SU-DHL-6 (cell line): ENCODE measurements around the gene CSNK1A1.

Experiments used
- H2AFZ ChIP-seq: fragments of 200-600 bp; sonication (generic); 2 replicates; pipeline ENCODE4 v1.6.1; 2014; ENCODE audit warnings: low read depth, mild to moderate bottlenecking, moderate library complexity, mixed read lengths, antibody characterized with exemption, low read length; ENCODE audit not compliant: severe bottlenecking
- H3F3A ChIP-seq: fragments of 200-600 bp; shearing (Covaris generic); 2 replicates; pipeline ENCODE4 v1.6.0; 2016; ENCODE audit warnings: antibody characterized with exemption, mild to moderate bottlenecking; ENCODE audit not compliant: insufficient read depth
- H3K27ac ChIP-seq: fragments of 200-600 bp; sonication (generic); 2 replicates; pipeline ENCODE4 v1.5.1; 2016; ENCODE audit warnings: low read depth, mild to moderate bottlenecking, low read length, moderate library complexity, mixed read lengths
- H3K27me3 ChIP-seq: fragments of 200-600 bp; sonication (generic), shearing (Covaris generic); 2 replicates; pipeline ENCODE4 v1.6.0; 2014; ENCODE audit warnings: mild to moderate bottlenecking, low read length
- H3K36me3 ChIP-seq: fragments of 200-600 bp; sonication (generic); 2 replicates; pipeline ENCODE4 v1.6.1; 2014; ENCODE audit warnings: mild to moderate bottlenecking, low read length, mixed read lengths
- H3K4me2 ChIP-seq: fragments of 300-600, 200-600 bp; shearing (Covaris generic), sonication (generic); 2 replicates; pipeline ENCODE4 v1.6.0; 2014; ENCODE audit warnings: low read length, low read depth, mild to moderate bottlenecking; ENCODE audit not compliant: poor library complexity, severe bottlenecking
- H3K4me3 ChIP-seq: fragments of 200-600 bp; sonication (generic); 2 replicates; pipeline ENCODE4 v1.5.1; 2014; ENCODE audit warnings: antibody characterized with exemption, low read length, mild to moderate bottlenecking, mixed read lengths; ENCODE audit not compliant: insufficient read depth, poor library complexity, severe bottlenecking
- H3K79me2 ChIP-seq: fragments of 200-600 bp; sonication (generic); 2 replicates; pipeline ENCODE4 v1.6.1; 2014; ENCODE audit warnings: mild to moderate bottlenecking, low read length, moderate library complexity; ENCODE audit not compliant: insufficient read depth
- H3K9ac ChIP-seq: fragments of 200-600 bp; sonication (generic); 2 replicates; pipeline ENCODE4 v1.7.0; 2014; ENCODE audit warnings: mild to moderate bottlenecking, low read length
- H3K9me2 ChIP-seq: fragments of 200-600 bp; sonication (generic); replicated peaks from 2 replicates; pipeline ENCODE4 v1.6.1; 2014; ENCODE audit warnings: low read length; ENCODE audit not compliant: insufficient read depth
- H3K9me3 ChIP-seq: fragments of 200-600 bp; sonication (generic); 2 replicates; pipeline ENCODE4 v1.6.1; 2014; ENCODE audit warnings: low read length, mixed read lengths; ENCODE audit not compliant: insufficient read depth
- H4K20me1 ChIP-seq: fragments of 200-600 bp; sonication (generic); 2 replicates; pipeline ENCODE4 v1.6.1; 2014; ENCODE audit warnings: low read depth, mild to moderate bottlenecking, antibody characterized with exemption, low read length, moderate library complexity, mixed read lengths
- EZH2phosphoT487 ChIP-seq: fragments of 200-600 bp; sonication (generic), shearing (Covaris generic); conservative IDR thresholded peaks from 2 replicates; pipeline ENCODE4 v1.6.1; 2018; ENCODE audit warnings: mild to moderate bottlenecking, antibody characterized with exemption, low read length, moderate library complexity, mixed read lengths
- TF ChIP-seq, protein P1 (sequence below): fragments of 200-600 bp; sonication (generic); IDR thresholded peaks from one replicate; pipeline ENCODE4 v1.5.1; 2017; ENCODE audit warnings: antibody characterized with exemption, mild to moderate bottlenecking, low read length, moderate library complexity; ENCODE audit not compliant: insufficient read depth, poor library complexity, severe bottlenecking

The CSNK1A1 gene

DNA sequence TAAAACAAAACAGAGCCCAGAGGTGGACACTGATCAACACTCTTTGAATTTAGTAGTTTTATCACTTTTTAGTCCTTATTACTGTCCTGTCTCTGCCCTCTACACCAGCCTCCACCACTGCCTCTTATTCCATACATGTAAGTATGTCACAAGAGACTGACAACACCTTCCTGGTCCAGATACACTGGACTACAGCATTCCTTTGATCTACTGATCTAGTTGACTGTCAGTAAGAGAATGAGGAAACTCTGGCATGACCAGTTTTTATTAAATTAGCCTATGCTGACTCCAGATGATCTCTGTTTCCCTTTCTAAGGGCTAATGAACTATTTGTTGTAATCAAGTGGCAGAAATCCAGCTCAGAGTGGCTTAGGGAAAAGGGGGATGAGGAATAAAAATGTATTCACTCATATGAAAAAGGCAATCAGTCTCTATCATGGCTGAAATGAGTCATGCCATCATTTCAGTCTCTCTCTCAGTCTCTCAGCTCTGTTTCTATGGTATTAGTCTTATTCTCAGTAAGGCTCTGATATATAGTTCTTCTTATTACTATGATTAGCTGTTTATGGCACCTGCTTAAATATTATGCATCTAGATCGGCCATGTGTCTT lies 35.6 kb upstream of the CSNK1A1 start:
- Histone ChIP-seq H3K4me3 (no peak overlapping the region), H3F3A (no peaks in the 10 kb centered on the region), H3K27ac (no peak overlapping the region), H4K20me1 (no peaks in the 10 kb centered on the region), H3K9me3 (no peaks in the 10 kb centered on the region), H3K9me2 (no peaks in the 10 kb centered on the region), H2AFZ (no peak overlapping the region), H3K4me2 (no peak overlapping the region), H3K36me3 (no peaks in the 10 kb centered on the region), H3K27me3 (no peaks in the 10 kb centered on the region), H3K9ac (no peak overlapping the region), H3K79me2 (no peaks in the 10 kb centered on the region)
- no peak for TF ChIP-seq EZH2phosphoT487
- TF ChIP-seq, protein P1, sequence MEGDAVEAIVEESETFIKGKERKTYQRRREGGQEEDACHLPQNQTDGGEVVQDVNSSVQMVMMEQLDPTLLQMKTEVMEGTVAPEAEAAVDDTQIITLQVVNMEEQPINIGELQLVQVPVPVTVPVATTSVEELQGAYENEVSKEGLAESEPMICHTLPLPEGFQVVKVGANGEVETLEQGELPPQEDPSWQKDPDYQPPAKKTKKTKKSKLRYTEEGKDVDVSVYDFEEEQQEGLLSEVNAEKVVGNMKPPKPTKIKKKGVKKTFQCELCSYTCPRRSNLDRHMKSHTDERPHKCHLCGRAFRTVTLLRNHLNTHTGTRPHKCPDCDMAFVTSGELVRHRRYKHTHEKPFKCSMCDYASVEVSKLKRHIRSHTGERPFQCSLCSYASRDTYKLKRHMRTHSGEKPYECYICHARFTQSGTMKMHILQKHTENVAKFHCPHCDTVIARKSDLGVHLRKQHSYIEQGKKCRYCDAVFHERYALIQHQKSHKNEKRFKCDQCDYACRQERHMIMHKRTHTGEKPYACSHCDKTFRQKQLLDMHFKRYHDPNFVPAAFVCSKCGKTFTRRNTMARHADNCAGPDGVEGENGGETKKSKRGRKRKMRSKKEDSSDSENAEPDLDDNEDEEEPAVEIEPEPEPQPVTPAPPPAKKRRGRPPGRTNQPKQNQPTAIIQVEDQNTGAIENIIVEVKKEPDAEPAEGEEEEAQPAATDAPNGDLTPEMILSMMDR = no peak

DNA sequence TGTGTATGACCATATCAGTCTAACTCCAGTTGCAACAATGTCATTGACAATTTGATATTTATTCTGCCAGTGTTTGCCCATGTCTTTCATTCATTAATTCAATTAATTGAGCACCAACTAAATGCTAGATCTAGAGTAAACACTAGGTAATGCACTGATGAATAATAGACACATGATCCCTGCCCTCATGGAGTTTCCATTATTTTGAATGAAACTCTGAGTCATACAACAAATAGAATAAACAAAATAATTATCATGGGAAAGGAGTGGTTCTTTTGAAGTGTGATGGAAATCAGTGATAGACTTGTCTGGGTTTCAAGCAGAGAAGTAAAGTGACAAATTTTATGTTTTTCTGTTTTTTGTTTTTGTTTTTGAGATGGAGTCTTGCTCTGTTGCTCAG lies 34.7 kb upstream of the CSNK1A1 start:
- no peak overlapping the region for H2AFZ ChIP-seq
- TF ChIP-seq, protein P1 = no peak
- no peak for TF ChIP-seq EZH2phosphoT487
- no peak overlapping the region for H3K4me3 ChIP-seq
- no peak overlapping the region for H3K4me2 ChIP-seq
- no peak overlapping the region for H3K9ac ChIP-seq
- no peak overlapping the region for H3K27ac ChIP-seq
- H3K36me3 ChIP-seq = no peaks in the 10 kb centered on the region
- no peaks in the 10 kb centered on the region for H3F3A ChIP-seq
- H3K9me3 ChIP-seq = no peaks in the 10 kb centered on the region
- no peaks in the 10 kb centered on the region for H3K9me2 ChIP-seq
- H3K79me2 ChIP-seq = no peaks in the 10 kb centered on the region
- no peaks in the 10 kb centered on the region for H3K27me3 ChIP-seq
- H4K20me1 ChIP-seq = no peaks in the 10 kb centered on the region

DNA sequence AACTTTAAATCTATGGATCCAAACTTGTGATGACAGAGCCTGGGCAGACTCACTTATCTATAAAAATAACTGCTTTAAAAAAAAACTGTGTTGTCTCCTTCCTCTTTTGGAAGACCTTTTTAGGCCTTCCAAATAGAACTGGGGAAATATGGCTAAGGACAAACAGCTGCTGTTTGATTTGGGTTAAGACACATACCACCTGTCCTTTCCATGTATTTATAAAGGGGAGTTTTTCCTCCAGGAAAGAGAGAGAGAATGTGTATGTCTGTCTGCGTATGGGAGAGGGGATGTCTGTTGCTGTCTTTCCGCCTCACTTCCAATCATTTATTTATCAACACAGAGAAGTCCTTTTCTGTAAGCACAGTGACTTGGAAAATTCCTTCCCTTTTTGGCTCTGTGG lies 32.9 kb upstream of the CSNK1A1 start:
- Histone ChIP-seq H3K27ac (no peak overlapping the region), H3K36me3 (no peaks in the 10 kb centered on the region), H3K9me3 (no peaks in the 10 kb centered on the region), H3F3A (no peaks in the 10 kb centered on the region), H3K79me2 (no peaks in the 10 kb centered on the region), H3K4me2 (no peak overlapping the region), H4K20me1 (no peaks in the 10 kb centered on the region), H2AFZ (no peak overlapping the region), H3K4me3 (no peak overlapping the region), H3K9me2 (no peaks in the 10 kb centered on the region), H3K9ac (no peak overlapping the region), H3K27me3 (no peaks in the 10 kb centered on the region)
- TF ChIP-seq, protein P1 = no peak
- no peak for TF ChIP-seq EZH2phosphoT487
